B cell (primary cell): ENCODE data around the gene PTPRM.

ENCODE experiments used
- CTCF ChIP-seq: fragments of 200-600 bp; IDR thresholded peaks from one replicate; pipeline ENCODE4 v1.8.0; 2022; ENCODE audit warnings: antibody characterized with exemption, mild to moderate bottlenecking
- EZH2 ChIP-seq: IDR thresholded peaks from 2 replicates; pipeline ENCODE4 v1.6.1; 2012; ENCODE audit warnings: borderline replicate concordance, low read depth, mild to moderate bottlenecking, moderate library complexity, low read length; ENCODE audit not compliant: insufficient read depth, poor library complexity, severe bottlenecking

GRCh38 chr18:7817575-7818230 is 250.6 kb downstream of the PTPRM start:
- TF ChIP-seq CTCF (no peak), EZH2 (no peak)
